GM18907 (cell line): ENCODE data around the gene VPS51.

Experiments
- ATAC-seq: cut with Tn5 transposase; IDR thresholded peaks from one replicate; pipeline ENCODE4 v1.9.1; 2021; ENCODE audit warnings: mild to moderate bottlenecking, moderate library complexity; ENCODE audit not compliant: unreplicated experiment

VPS51 gene

DNA sequence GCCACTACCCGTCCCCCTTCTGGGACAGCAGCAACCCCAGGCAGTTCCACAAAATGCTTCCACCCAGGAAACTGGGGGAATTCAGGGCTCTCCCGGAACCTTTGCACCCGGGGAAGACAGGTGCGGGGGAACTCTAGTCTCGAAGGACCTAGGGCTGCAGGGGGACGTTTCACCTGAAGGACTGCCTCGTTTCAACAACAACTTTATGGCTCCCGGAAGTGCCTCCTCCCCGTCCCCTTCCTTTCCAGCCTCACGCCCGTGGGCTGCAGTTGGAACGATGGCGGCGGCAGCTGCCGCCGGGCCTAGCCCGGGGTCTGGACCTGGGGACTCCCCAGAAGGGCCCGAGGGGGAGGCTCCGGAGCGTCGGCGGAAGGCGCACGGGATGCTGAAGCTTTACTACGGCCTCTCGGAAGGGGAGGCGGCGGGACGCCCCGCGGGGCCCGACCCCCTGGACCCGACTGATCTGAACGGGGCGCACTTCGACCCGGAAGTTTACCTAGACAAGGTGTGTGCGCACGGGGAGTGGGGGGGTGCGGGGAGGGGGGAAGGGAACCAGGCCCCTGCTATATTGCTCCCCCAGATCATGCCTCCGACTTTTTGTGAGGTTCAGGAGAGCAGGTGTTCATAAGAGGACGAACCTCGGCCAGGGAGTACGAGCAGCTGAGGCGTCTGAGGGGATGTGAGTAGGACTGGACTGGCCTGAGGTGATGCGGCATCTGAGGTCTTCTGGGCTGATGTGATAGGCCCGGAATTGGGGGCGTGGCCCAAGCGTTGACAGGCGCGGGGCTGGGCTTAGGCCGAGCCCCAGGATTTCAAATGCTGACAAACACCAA lies at the start of gene VPS51:
VPS51 (plus strand) TSS at position 241 of the 833 bp plus-strand sequence; CDS start at position 278, 37 bp downstream.
- ATAC-seq: peak; percentile 80

DNA sequence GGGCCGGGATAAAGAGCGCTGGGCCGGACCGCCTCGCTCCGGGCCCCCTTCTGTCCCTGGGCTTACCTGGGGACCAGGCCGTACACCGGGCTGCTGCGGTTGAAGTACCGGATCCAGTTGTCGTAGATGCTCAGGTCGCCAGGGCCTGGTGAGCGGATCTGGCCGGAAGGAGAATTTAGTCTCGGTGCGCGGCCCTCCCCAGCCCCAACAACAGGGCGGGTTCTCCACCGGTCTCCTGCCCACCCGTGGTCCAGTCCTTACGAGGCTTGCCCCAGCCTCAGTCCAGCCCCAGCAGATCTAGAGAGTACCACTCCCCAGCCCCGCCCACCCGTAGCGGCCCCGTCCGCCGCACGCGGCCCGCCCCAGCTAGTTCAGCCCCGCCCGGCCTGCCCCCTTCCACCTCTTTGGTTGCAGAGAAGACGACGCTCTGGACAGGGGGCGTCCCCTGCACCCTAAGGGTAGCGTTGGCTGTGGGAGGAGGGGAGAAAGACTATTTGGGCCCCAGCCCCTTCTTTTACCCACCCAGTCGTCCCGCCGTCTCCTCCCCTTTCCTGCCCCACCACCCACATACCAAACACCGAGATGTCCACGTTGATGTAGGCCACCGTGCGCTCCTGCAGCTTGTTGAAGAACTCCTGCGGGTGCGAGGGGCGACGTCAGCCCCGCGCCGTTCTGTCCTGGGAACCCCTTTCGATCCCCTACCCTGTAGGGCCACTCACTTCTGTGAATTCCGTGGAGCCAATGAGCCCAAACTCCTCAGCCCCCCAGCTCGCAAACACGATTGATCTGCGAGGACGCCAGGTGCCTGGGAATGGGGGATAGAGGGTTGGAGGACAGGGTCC lies 48.2 kb upstream of the VPS51 start:
- no peak for ATAC-seq

DNA sequence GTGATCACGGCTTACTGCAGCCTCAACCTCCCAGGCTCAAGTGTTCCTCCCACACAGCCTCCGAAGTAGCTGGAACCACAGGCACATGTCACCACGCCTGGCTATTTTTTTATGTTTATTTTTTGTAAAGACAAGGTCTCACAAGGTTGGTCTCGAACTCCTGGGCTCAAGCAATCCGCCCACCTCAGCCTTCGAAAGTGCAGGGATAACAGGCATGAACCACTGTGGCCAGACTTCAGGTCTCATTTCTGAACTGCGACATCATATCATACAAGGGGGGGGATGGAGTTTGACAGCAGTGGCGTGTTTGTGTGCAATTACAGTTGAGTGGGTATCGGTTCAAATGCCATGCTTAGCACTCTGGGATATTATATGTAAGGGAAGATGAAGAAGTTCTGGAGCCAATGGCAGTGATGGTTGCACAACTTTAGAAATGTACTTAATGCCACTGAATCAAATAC lies 44.6 kb upstream of the VPS51 start:
- no peak for ATAC-seq

DNA sequence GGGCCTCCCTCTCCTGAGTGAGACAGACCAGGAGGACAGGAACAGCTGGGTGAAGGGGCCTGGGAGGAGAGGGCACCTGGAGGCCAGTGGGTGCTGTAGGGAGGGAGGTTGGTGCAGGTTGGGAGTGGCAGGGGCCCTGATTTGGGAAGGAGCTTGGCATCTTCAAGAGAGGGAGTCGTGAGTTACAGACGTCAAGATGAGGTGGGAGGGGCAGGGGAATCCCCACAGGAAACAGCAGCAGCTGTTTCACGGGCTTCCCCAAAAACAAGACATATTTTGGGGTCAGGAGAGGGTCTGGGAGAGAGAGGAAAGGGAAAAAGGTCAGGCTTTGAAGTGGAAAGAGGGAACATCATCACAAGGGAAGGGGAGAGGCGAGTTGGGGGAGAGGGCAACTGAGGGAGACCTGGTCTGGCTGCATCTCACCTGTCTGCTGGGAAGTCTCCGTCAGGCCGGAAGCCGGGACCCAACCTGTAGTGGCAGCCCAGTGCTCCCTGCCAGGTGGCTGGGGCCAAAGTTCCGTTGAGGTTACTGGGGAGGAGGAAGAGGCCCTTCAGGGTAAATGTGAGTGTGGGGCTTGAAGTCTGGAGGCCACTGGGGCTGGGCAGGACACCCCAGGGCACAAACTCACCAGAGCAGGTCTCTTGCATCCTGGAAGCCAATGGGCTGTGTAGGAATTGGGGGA lies 42.0 kb upstream of the VPS51 start:
- no peak for ATAC-seq

DNA sequence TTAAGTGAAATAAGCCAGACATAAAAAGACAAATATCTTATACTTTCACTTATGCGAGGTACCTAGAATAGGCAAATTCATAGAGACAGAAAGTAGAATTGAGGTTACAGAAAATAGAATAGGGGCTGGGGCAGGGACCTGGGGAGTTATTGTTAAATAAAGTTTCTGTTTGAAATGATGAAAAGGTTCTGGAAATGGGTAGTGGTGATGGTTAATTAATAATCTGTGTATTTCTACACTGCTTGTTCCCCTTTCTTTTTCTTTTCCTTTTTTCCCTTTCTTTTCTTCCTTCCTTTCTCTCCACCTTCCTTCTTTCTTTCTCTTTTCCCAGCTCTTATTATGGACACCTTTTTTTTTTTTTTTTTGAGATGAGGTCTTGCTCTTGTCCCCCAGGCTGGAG lies 40.5 kb upstream of the VPS51 start:
- ATAC-seq: no peak

DNA sequence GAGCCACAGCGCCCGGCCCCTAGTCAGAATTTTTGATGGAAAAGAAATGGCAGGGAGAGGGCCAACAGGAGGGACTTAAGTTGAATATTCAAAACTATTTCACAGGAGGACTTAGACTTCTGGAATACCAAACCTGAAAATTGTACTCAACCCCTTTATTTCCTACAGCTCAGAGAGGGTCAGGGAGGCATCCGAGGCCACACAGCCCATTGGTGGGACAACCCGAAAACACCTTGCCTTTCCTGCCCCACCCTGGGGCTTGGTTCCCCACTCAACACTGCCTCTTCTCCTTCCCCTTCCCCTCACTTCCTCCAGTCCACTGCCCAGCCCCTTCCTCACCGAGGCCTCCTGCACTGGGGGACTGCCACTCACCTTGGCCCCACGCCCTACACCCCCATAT lies 39.0 kb upstream of the VPS51 start:
- ATAC-seq: no peak

DNA sequence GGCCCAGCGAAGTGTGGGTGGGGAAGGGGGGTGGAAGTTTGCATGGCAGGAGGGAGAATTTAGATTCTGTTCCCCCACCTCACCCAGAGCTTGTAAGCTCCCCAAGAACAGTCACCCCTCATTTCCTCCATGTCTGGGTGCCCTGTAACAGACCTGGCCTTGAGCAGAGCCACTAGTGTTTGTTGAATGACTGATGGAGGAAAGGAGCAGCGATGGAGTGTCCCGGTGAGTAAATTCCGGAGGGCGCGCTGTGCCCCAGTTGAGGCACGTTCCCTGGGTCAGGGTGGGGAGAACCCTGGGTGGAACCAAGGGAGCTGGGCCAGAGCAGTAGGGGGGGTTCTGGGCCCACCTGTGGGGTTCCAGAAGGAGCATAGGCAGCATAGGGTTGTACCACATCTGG lies 38.5 kb upstream of the VPS51 start:
- no peak for ATAC-seq

DNA sequence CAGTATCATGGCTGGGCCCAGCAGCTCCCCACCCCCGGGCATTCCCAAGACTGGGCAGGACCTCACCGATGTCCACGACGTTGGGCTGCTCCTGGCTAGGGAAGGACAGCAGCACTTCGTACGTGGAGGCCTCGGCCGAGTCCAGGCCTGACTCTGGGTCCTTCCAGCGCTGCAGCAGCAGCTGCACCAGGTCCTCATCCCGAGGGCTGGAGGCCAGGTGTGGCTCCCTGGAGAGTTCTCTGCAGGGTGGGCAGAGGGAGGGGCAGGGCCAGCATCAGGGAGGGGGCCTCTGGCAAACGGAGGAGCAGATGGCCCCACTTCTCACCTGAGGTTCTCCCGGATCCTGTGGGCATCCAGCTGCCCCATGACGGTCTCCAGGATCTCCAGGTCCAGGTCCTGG lies 38.0 kb upstream of the VPS51 start:
- no peak for ATAC-seq

DNA sequence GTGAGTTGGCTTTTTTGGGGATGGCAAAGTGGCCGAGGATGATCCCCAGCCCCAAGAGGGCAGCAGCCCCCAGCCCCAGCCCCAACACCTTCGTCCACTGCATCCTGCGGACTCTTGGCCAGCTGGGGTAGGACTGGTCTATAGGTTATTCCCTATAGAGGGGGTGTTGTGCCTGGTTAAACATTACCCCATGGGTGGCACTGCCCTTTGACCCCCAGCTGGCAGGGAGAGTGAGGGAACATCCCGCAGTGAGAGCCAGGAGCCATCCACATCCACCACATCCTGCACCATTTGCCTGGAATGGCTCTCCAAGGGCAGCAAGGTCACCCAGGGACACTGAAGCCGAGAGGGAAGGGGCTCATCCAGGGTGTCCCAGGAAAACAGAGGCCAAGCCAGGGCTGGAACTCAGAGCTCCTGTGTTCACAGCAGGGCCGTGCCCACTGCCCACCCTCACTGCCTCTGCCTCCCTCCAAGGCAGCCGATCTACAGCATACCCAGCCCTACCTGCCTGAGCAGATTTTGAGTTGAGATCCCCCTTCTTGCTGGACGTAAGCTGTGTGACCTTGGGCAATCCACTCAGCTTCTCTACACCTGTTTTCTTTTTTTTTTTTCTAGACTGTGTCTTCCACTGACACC lies 37.5 kb upstream of the VPS51 start, which contains the start of gene NAALADL1:
NAALADL1 (minus strand) TSS at position 135 of the 636 bp plus-strand sequence; CDS start at position 103, 32 bp downstream.
- ATAC-seq: no peak

DNA sequence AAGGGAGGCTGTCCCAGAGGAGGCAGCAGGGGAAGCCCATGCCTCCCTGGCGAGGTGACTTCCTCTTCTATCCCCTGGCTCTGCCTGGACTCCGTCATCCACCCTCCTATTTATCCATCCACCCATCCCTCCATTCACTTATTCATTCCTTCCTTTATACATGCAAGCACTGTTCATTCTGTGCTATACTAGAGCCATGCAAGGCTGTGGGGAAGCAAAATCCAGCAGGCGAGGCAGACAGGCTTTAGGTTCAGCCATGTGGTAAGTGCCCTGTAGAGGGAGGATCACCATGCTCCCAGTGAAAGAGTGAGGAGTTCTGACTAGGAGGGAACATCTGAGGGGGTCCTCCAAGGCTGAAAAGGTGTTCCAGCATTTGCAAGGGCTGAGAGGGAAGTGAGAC lies 36.5 kb upstream of the VPS51 start:
- no peak for ATAC-seq

DNA sequence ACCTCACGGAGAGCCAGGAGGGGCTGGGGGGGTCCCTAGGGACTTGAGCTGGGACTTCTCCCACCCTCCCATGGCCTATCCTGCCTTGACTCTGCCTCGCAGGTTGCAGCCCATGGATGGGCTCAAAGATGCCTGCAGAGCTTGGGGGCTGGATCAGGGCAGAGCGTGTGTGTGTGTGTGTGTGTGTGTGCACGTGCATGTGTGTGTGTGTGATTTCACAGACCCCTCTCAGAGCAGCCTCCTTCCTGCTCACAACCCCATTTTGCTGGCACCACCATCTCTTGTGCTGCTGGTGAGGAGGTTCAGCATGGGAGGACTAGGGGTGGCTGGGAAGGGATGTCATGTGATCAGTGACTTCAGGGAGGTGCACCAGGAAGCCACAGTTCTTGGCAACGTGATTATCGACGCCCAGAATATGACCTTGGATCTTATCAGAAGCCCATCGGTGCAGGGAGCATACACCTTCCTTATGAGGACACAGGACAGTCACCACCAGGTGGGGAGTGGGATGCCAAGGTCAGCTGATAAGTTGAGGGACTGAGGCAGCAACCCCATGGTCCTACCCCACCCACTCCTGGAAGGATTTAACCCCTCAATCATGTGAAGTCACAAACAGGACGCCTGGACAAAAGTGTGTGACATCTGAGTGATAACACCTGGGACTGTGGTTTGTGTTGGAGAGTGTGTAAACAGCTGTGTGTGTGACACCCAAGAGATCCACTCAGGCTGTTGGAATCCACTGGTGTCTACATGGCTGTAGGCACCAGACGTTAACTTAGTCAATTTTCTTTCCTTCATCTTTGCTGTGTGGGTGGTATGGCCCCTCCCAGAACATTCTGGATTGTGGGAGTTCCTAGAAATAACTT lies 35.8 kb upstream of the VPS51 start:
- ATAC-seq: no peak

DNA sequence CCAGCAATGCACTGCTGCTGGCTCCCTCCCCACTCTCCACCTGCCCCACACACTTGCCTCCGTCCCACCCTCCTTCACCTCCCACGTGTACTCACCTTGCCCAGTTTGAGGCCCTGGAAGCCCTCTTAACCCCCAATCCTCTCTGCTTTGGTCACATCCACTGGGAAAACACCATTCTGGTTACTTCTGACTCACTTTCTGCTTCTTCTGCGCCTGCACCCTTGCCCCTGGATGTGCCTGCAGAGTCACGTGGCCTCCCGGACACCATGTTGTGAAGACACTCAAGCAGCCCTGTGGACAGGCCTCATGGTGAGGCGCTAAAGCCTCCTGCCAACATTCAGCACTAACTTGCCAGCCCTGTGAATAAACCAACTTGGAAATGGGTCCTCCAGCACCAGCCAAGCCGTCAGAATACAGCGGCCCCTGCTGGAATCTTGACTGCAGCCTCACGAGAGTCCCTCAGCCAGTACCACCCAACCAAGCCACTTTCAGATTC lies 35.1 kb upstream of the VPS51 start:
- no peak for ATAC-seq

DNA sequence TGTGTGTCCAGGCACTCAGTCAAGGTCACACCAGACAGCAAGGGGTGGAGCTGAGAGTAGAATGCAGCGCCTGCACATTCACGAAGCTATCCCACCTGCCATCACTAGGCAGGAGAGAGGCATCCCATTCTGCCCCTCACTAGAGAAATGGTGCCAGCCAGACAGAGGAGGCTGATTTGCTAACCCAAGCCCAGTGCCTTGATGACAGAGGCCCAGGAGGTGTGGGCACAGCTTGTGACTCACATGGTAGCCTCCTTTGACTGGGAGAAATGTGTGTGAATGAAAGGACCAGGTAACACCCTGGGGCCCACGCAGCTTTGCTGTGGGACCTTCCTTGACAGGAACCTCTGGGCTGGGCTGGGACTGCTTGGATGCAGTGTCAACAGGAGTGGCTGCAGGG lies 32.5 kb upstream of the VPS51 start:
- ATAC-seq: no peak

DNA sequence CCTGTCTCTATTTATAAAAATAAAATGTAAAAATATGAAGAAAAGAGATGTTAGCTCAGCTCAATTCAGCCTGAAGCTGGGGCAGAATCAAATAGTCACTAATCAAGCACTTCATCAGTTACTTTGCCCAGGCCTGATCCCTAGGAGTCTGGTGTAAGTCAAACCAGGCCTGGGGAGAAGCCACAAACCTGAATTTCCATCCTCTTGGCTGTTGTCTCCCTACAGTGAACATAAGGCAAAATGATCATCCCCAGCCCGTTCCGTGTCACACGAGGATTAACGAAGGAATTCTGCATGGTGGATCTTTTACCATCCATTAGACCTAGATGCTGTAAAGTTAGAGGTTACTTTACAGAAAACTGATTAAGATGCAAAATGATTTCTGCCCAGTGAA lies 31.2 kb upstream of the VPS51 start:
- ATAC-seq: no peak

DNA sequence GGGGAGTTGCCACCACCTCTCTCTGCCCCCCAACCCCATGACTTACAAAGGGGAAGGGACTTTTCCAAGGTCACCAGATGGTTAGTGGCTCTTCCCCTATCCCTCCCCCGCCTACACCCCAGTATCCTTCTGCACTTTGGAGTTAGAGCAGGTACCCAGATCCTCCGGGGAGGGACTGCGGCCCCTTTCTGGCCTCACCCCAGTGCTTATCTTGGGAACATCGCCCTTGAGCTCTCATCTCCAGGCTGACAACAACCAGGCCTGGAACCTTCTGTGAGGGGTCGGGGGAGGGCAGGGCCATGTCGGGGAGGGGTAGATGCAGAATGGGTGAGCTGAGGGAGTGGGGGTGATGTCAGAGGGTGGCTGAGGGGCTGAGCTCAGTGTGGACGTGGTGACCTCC lies 30.2 kb upstream of the VPS51 start:
- no peak for ATAC-seq

DNA sequence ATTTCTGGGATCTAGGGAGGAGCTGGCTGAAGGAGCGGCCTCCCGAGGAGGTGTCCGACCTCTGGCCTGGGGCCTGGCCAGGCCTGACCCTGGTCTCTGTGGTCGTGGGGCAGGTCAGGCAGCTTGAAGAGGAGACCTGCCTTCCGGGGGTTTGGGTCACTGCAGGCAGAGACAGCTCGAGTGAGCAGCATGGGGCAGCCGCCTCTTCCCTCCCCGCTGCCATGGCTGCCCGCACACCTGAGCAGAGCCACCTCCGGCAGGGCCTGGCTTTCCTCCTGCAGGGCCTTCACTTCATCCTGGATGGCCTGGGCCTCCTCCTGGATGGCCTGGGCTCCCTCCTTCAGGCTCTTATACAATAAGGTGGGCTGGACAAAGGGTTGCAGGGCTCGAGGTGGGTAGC lies 29.7 kb upstream of the VPS51 start:
- ATAC-seq: no peak

DNA sequence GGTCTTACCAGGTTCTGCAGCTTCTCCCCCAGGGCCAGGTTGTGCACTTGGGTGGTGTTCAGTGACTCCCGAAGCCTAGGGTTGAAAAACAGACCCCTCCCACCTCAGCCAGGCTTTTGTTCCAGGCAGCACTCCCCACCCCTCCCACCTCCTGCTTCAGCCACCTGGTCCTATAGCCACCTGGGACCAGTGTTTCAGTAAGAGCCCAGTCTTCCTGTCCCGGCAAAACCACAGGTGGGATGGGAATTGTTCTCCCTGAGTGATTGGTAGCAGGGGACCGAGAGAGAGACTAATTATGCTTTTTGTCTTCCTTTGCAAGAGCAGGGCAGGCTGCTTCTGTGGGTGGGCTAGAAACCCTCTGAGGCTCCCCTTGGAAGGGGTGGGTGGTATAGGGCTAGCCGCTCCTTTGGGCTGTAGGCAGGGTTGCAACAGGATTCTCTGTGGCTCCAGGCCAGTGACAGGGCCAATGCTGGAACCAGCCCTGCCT lies 29.2 kb upstream of the VPS51 start:
- ATAC-seq: no peak

DNA sequence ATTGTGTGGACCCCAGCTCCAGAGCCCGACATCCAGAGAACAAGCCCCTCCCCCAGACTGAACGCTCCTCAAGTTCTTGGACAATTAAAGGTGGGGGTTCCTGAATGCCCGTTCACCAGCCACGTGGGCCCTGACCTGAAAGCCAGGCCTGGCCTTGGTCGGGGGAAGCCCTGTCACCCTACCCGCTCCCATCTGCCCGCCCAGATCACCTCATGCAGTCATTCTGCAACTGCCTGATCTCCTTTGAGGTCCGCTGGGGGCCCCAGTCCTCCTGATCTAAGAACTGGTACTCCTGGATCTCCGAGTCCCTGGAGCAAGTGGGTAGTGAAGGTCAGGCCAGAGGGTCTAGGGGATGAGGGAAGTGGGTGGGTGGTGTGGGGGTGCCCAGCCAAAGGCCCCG lies 28.6 kb upstream of the VPS51 start:
- no peak for ATAC-seq

DNA sequence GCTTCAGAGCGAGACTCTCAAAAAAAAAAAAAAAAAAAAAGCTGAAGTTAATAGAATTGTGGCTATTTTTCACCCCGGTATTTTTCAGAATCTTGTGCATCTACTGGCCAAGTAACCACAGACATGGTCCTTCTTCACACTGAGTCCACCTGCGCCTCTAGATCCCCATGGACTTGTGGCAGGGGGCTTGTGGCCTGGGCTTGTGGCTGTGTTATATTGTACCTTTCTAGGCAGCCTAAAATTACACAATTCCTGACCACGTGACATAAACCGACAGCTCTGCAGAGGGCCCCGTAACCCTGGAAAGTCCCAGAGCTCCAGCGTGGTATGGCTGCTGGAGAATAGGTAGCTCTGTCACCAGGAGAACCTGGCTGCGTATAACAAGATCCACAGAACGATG lies 26.8 kb upstream of the VPS51 start:
- ATAC-seq: no peak
